ENCODE results near the gene CDK5R2.

The CDK5R2 gene

GRCh38 chr2:218986148-218986761, 26.8 kb downstream of the CDK5R2 start:
- DNase-seq (ENCODE audit: low read depth in 2 of 2) = no peak

DNA sequence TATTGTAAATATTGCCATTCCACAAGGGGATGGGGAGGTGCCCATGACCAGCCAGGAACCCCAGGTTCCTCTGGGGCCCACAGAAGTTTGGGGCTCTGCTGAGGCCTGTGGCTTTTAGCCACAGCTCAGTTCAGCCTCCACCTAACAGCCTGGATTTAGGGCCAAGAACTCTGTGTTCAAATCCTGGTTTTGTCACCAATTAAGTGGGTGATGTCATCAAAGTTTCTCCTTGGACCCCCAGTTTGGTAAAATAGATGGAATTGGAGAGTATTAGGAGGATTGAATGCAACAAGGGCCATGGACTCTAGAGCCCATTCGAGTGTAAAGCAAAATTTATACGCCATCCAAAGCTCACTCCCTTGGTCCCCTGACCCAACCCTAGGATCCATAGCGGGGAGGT, 28.7 kb downstream of the CDK5R2 start:
- no peak for DNase-seq (ENCODE audit: low read depth in 2 of 2)

GRCh38 chr2:218988650-218989049, 29.2 kb downstream of the CDK5R2 start:
- DNase-seq (ENCODE audit: low read depth in 2 of 2) = no peak

DNA sequence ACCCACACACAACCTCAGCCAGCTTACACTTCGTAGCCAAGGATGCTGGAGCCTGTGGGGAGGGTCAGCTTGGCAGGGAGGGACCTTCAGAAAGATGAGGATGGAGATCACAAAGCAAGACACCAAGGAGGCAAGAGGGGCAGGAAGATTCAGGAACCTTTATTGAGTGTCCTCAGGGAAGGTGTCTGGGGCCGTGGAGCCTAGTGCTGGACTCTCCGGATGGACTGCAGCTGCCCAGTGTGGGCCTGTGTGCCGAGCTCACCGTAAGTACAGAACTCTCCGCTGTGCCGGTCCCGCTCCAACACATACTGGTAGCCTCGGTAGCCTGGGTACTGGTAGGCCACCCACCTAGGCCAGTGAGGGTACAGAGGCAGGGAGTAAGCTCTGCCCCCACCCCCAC, 30.6 kb downstream of the CDK5R2 start:
- DNase-seq (ENCODE audit: low read depth in 2 of 2) = no peak

- no peak for DNase-seq (ENCODE audit: low read depth in 2 of 2)
These were observed 31.1 kb downstream of the CDK5R2 start for GRCh38 chr2:218990612-218991011.

DNA sequence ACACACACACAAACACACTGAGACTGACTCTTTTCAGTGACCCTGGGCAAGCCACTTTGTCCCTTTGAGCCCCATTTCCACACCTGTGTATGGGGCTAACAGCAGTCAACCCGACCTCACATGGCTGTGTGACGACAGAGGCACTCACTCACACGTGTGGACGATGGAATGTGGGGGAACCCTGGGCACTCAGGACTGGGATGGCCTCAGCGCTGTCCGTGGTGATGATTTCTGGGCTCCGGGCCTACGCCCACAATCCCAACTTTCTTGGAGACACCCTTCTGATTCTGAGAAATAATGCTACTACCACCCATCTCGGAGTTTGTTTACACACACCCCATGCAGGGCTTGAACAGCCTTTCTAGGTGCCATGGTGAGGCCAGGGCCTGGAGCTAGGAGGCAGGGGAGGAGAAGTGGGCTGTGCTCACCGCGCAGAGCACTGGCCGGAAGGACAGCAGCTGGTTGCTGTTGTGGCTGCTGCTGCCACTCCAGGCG, 32.3 kb downstream of the CDK5R2 start:
- no peak for DNase-seq (ENCODE audit: low read depth in 2 of 2)

- DNase-seq (ENCODE audit: low read depth in 2 of 2) = no peak
These were observed 32.7 kb downstream of the CDK5R2 start for GRCh38 chr2:218992196-218992595.

GRCh38 chr2:218992703-218993344, 33.4 kb downstream of the CDK5R2 start:
- DNase-seq (ENCODE audit: low read depth in 2 of 2) = no peak

DNA sequence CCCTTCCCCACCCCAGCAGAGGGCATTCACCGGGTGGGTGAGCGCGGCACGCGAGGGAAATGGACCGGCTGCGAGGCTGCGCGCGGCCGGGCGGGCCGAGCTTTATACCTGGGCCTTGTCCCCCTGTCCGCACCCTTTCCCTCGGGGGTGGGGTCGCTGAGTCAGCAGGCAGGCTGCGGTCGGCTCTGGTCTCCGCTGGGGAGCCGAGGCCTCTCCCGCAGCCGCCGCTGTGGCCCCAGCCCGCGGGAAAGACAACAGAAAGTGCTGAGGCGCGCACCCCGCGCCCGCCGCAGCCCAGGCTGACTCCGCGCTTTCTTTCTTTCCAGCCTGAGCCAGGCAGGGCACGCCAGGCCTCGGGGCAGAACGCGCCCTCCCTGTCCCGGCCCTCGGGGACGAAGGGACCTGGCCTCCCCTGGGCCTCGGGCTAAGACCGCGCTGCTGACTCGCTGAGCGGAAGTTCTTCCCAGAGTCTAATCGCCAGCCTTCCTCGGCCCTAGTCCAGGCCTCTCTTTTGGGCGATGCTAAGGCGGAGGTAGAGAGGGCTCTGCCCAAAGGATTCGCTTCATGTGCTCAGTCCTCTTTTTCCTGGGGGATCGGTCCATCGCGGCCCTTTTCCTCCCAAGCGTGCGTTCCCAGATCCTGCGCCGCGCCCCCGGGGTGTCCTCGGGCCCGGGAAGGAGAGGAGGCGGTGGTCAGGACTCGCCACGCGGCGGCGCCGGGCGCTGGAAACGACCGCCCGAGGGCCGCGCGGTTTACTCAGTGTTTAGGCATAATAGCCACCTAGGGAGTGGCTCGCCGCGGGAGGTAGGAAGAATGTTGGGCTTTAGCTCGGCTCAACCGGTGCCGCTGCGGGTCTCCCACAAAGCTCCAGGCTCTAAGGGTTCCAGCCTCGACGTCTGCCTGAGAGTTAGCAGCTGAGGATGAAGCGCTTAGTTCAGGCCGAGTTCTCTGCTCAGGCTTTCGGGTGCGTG, 34.2 kb downstream of the CDK5R2 start, which contains the start of gene CRYBA2:
Gene CRYBA2, minus strand, starts transcription at position 78 of the 971 bp plus-strand sequence. CDS start 246 bp downstream, outside the sequence.
- DNase-seq (ENCODE audit: low read depth in 2 of 2) = no peak

DNA sequence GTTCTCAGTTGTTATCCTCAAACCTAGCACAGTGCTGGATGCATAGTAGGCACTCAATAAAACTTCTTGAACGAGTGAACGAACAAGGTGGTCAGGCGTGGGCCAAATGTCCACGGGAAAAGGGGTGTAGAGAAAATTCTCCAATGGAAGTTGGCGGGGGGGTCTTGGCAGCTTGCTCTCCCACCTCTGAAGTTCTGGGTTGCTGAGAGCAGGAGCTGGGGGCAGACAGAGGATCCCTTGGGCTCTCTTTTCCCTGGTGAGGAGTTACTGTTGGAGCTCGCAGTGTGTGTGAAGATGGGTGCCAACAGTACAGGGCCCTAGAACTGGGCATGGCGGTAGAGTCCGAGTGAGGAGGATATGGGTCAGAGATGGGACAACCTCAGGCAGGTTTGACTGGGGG, 36.1 kb downstream of the CDK5R2 start:
- no peak for DNase-seq (ENCODE audit: low read depth in 2 of 2)

GRCh38 chr2:218995972-218996711, 36.7 kb downstream of the CDK5R2 start:
- DNase-seq (ENCODE audit: low read depth in 2 of 2) = peak; percentile 74 to 78

- DNase-seq (ENCODE audit: low read depth in 2 of 2) = no peak
These were observed 37.5 kb downstream of the CDK5R2 start for GRCh38 chr2:218996937-218997336.

DNA sequence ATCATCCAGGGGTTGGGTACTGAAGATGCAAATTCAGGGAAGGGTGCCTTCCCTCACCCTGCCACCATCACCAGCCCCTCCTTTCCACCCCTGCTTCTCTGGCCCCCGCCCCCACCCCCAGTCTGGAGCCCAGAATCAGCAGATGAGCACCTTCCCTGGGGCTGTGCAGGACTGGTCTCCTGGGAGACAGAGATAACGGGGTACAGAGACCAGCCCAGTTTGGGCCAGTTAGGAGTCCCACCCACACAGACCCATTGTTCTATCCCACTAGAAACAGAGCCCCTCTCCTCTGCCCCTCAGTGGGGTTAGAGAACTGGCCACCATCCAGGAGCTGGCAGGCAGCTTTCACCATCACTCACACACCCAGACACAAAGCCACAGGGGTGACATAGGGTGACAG, 38.3 kb downstream of the CDK5R2 start:
- DNase-seq (ENCODE audit: low read depth in 2 of 2) = no peak

DNA sequence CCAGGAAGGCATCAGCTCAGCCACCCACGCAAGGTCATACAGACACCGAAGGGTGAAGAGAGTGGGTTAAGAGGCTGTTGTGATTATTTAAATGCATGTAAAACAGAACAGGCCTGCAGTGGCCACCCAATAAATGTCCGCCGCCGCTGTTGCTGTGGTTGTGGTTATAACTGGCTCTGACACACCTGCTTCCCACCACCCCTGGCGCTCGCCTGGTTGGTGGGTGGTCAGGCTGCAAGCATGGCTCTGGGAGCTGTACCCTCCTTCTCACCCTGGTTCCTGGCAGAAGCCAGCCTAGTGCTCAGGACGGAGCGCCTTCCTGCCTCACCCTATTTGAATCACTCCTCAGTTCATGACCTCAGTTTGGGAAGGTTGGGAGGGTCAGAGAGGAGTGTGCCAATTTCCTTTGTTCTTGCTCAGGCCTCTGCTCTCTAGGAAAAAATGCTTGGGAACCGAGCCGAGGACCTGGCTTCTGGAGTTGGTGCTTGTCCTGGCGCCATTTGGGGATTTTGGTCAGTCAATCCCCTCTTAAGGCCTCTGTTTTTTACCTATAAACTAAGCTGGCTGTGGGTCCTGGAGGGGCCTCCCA, 39.0 kb downstream of the CDK5R2 start:
- DNase-seq (ENCODE audit: low read depth in 2 of 2) = no peak

GRCh38 chr2:218999021-218999880, 39.8 kb downstream of the CDK5R2 start:
- no peak for DNase-seq (ENCODE audit: low read depth in 2 of 2)

DNA sequence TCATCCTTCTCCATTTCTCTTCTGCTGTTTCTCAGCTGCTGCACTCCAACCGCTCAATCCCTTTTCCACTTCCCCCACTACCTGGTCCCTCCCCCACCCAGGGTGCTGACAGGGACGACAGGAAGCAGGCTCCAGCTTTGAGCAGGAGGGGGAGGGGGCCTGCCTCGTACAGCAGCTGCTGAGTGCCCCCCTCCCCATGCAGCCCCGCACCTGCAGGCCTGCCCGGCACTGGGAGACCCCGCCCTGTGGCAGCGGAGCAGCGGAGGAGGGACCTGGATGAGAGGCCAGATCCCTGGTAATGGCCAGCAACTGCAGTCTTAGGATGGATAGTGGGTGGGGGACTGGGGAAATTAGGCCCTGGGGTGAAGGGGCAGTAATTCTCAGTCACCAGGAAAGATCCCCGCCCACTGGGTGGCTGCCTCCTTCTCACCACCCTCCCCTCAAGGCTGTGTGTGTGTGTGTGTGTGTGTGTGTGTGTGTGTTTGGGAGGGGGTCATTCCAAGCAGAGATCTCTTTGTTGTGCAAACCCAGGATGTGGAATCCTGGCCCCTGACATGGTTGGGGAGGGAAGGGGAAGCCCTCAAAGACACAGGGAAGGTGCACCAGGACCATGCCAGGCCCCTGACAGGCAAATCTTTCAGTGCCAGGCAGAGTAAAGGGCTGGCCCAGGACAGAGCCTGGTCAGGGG, 40.6 kb downstream of the CDK5R2 start:
- DNase-seq (ENCODE audit: low read depth in 2 of 2) = no peak

GRCh38 chr2:219000569-219000960, 41.1 kb downstream of the CDK5R2 start:
- DNase-seq (ENCODE audit: low read depth in 2 of 2) = no peak

- no peak for DNase-seq (ENCODE audit: low read depth in 2 of 2)
These were observed 41.7 kb downstream of the CDK5R2 start for GRCh38 chr2:219001100-219001576.

- peak; percentile 41 to 51 for DNase-seq (ENCODE audit: low read depth in 2 of 2)
These were observed 42.3 kb downstream of the CDK5R2 start for GRCh38 chr2:219001577-219002394.
